K562 treated with DMSO at 1 percent for 4 hours (cell line): Measurements from ENCODE around the gene SFXN4. TPM values are rescaled to one million over a fixed set of nuclear protein-coding genes. Genes with fewer than 3 reads are reported as not detected.

Source experiments
- total RNA-seq: library from RNA; unstranded; fragments of 300-600 nt; gene quantifications from 2 replicates; pipeline ENCODE4 v1.2.3, GENCODE V29; 2022; ENCODE audit not compliant: insufficient read depth

The SFXN4 gene, protein sequence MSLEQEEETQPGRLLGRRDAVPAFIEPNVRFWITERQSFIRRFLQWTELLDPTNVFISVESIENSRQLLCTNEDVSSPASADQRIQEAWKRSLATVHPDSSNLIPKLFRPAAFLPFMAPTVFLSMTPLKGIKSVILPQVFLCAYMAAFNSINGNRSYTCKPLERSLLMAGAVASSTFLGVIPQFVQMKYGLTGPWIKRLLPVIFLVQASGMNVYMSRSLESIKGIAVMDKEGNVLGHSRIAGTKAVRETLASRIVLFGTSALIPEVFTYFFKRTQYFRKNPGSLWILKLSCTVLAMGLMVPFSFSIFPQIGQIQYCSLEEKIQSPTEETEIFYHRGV
- total RNA-seq, result 26.5 and 41.2 TPM in 2 replicates

DNA sequence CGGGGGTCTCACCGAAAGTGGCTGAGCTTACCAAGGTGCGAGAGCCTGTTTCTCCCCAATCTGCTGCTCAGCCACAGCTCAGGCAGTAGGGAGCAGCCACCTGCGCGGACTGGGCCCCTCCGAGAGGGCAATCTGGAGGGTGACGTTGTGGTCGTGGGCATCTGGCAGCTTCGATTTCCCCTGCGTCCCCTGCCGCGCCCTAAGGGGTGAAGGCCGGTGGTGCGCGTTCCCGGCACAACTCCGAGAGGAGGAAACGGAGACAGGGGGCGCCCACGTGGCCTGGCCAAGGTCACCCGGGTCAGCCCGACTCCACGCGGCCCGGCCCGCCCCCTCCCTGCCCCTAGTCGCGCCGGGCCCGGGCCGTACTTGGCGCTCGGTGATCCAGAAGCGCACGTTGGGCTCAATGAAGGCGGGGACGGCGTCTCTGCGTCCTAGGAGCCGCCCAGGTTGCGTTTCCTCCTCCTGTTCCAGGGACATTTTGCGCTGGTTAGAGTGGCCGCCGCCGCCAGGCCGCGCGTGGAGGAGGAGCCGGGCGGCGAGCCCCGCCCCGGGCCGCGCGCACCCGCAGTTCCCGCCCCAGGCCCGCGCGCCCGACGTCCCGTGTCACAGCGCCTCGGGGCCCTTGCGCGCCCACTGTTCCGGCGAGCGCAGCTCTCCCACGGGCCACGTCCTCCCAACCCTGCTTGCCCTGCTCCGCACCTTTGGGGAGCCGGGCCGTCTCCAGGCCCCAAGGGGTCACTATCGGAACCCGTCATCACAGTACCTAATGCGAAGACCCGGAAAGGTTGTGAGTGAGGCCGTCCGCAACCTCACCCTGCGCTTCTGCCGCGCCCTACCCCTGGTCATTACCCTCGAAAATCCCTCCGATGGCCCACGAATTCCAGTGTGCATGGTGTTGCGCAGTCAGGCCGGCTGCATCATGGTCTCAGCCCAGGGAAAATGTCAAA is at the start of gene SFXN4:
TSS of gene SFXN4 (minus strand) at position 544 of the 947 bp plus-strand sequence. CDS start at position 477, 67 bp downstream.

GRCh38 chr10:119207366-119207666 is 41.8 kb upstream of the SFXN4 start, which contains the start of gene GRK5:
Gene GRK5, plus strand, starts transcription at chr10:119207571. Its CDS starts 347 bp downstream, at chr10:119207918.

DNA sequence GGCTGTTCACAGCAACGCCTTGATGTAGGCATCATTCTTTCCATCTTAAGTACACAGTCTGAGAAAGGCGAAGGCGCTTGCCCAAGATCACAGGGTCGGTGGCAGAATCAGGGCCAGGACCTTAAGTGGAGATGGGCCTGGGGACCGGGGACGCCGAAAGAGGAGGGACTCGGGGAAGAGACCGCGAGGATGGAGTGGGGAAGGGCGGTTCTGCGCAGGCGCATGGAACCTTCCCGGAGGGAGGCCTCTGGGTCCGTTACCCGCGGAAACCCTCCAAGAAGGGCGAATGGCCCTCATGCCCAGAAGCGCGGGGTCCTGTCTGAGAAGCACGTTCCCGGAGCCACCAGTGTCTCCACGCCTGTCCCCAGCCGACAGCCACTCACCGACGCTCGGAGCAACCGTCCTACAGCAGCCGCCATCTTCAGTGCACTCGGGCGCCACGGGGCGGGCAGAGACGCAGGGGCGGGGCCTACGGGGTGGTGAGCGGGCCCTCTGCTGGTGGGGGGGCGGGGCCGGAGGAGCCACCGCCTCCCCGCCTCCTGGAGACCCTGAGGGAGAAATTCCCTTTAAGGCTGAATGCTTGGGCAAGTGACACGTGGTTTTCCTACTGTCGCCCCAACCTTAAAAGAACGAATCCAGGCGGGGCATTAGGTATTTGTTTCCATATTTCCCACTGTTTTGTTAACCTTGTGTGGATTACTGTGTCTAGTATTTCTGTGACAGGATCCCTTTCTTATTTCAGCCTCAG is 13.0 kb upstream of the SFXN4 start, which contains the start of gene PRDX3:
TSS of gene PRDX3 (minus strand) at position 441 of the 748 bp plus-strand sequence. CDS start at position 419, 22 bp downstream.

GRCh38 chr10:119103903-119104653 is 61.4 kb downstream of the SFXN4 start, which contains the start of gene DENND10:
Gene DENND10, plus strand, starts transcription at chr10:119104113. Its CDS starts 30 bp downstream, at chr10:119104143.

Other genes with a start within 250 kb of the SFXN4 start
- not detected in 2 replicates for gene NANOS1, start 136.0 kb downstream of the SFXN4 start, total RNA-seq
- gene EIF3A, start 84.9 kb downstream of the SFXN4 start, total RNA-seq, result 77.8 and 77.9 TPM in 2 replicates
- gene DENND10, start 61.6 kb downstream of the SFXN4 start, total RNA-seq, result 17.1 and 21.5 TPM in 2 replicates
- 122 and 136 TPM in 2 replicates for gene PRDX3, start 13.1 kb upstream of the SFXN4 start, total RNA-seq
- gene GRK5, start 41.9 kb upstream of the SFXN4 start, total RNA-seq, result 1.3 and 1.9 TPM in 2 replicates